Activated CD4-positive, alpha-beta T cell treated with anti-CD3 and anti-CD28 coated beads, Interleukin-2, amount 50 U/mL, for 24 hours (primary cell): ENCODE data around the gene TRNP1.

Experiments used
- DNase-seq, 2 donors: peaks; one replicate each; pipeline ENCODE4 v3.0.0-alpha.2; 2020; ENCODE audit warnings: low read depth in 1 of 2, low spot score in 1 of 2

Gene TRNP1

DNA sequence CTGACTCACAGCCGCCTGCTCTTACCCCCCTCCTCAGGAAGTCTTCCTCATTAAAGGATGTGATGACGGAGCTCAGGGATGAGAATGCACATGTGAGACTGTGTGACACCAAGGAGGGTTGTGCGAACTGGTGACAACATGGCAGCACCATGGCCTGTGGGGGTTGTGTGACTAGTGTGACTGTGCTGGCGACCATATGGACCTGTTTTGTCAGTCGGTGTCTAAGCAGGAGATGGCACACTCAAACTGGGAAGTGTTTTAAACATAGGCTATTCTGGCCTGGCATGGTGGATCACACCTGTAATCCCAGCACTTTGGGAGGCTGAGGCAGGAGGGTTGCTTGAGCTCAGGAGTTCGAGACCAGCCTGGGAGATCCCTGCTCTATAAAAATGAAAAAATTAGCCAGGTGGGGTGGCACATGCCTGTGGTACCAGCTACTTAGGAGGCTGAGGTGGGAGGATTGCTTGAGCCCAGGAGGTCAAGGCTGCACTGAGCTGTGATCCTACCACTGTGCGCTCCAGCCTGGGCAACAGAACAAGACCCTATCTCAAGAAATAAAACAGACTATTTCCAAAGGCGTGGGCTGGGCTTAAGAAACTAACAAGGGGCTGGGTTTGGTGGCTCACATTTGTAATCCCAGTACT, 7.4 kb downstream of the TRNP1 start:
- no peak for DNase-seq

DNA sequence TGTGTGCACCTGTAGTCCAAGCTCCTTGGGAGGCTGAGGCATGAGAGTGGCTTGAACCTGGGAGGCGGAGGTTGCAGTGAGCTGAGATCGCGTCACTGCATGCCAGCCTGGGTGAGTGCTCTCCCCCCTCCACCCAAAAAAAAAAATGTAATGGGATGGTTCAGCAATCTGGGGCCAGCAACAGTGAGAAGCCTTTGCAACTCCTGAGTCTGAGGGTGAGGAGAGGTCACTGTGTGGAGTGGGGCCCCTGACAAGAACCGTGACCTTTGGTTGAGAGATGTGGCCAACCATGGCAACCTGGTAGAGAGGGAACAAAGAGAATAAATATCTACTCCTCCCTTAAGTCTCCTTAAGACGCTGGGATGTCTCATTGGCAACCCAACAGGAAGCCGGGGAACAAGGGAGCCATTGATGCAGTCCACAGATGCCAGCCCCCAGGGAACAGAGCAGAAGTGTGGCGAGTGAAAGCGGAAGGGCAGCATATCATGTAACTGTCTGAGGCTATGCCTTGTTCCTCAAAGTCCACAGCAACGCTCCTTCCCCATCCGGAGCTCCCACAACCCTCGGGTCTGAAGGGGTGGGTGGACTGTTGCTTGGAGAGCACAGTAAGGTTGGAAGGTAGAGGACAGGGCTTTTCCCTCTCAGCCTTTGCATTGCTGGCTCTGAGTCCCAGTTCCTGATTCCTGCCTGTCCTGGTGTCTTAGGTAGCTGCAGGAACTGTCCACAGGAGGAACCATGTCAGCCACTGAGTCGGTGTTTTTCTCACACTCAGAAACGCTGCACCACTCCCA, 8.3 kb downstream of the TRNP1 start:
- DNase-seq = no peak

DNA sequence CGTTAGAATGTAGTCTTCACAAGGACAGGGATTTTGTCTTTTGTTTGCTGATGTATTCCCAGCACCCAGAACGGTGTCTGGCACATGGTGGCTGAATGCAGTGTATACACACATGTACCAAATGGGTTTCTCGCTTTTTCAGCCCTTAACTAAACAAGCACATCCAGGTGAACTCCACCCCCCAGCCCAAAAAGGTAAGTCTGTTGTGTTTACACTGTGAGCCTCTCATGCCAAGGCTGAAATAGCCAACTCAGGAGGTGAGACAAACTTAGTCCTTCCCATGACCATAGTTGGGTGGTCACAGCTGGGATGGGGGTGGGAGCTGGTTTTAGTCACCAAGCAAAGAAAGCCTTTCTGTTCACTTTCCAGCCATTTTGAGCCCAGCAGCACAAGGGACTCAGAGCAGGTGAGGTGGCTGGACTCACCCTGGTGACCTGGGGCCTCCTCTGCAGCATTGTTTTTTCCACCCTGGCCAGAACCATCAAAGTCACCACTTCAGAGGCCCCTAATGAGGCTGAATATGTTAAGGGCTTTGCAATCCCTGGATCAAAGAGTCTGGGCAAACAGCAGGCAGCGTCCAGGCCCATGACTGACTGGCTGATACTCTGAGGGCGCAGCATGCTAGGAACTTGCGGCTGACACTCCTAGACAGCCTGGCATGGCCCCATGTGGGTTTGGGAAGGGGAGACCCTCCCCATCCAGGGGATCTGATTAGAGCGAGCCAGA, 10.4 kb downstream of the TRNP1 start:
- no peak for DNase-seq

DNA sequence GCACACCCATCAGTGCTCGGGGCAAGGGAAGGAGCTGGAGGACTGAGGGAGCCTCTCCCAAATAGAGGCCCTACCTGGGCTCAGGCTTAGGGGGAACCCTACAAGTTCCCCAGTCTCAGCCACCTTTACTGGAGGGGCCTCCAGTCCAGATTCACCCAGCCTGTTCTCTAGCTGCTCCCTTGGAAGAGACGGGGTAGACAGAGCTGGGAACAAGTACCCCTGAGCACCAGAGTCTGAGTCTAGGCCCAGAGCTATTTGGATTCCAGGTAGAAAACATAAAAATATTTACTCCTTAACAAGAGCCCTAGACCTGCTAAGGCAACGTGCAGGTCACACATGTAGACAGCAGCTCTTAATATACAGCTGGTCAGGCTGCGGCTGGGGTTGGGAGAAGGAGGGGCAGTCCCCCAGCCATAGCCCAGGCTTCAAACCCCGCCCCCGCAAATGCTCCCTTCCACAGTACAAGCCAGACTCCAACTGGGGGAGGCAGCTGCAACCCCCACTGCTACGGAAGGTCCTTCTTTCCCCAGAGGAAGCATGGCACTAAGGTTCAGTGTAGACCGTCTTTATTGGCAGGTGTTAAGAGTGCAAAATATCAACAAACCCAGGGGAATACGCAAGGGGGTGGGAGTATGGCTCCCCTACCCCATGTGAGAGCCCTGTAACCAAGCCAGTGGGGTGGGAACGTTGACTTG, 11.1 kb downstream of the TRNP1 start:
- no peak for DNase-seq

DNA sequence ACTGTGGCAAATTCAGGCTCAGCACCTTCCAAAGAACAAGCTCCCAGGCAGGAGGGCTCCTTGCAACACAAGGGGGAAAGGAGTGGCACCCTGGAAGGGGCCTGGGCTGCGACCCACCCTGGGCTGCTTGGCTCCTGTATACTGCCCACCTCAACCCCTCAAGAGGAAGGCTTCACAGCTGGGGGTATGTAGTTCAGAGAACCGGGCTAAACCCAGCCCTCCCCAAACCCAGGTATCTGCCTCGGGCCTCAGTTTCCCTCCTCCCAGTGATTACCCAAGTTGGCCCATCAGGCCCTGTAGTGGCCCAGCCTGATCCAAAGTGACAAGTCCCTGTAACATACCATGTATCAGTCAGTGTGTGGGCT, 11.7 kb downstream of the TRNP1 start:
- no peak for DNase-seq

DNA sequence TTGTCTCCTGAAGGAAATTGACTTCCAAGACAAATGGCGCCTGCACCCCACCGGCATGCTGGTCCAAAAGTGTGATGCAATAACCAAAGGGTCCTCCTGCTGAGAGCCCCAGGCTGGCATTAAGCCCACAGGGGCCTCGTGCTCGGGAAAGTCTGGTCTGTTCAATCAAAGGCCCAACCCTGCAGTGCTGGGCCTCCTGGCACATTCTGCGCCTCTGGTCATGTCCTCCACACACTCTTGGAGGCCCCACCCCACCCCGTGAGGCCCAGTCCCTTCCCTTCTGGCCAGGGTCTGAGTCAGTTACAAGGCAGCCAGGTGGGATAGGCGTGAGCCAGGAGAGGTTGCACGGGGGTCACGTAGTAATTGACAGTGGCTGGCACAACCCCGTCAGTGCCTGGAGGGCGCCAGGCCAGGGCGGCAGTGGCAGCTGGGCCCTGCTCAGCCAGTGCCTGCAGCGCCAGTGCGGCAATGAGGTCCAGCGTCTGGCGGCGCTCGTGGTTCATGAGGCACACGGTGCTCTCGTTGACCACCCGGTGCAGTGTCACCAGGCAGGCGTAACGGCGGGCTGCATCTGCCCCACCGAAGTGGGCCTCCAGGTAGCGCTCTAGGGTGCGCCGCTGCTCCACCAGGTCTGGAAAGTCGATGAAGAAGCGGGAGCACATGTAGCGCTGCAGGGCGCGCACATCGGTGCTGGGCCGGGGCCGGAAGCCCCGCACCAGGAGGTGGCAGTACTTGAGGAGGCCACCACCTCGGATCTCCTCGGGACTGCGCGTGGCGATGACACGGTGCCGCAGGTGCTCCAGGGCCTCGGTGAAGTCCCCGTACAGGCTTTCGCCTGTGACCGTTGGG, 12.4 kb downstream of the TRNP1 start:
- no peak for DNase-seq

DNA sequence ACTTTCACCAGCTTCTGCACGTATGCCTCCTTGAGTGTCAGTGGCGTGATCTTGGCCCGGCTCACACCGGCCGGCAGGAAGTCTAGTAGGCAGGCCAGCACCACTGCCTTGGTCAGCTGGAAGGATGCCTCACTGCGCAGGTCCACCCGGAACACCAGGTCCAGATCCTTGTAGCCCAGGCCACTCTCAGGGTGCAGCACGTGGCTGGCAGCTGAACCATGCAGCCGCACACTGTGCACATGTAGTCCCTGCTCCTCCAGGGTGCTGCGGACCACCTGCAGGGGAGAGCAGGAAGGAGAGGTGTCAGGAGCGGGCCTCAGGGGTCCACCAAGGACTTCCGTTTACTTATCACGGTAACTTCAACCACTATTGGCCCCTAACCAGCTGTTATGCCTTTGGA, 13.2 kb downstream of the TRNP1 start:
- no peak for DNase-seq

DNA sequence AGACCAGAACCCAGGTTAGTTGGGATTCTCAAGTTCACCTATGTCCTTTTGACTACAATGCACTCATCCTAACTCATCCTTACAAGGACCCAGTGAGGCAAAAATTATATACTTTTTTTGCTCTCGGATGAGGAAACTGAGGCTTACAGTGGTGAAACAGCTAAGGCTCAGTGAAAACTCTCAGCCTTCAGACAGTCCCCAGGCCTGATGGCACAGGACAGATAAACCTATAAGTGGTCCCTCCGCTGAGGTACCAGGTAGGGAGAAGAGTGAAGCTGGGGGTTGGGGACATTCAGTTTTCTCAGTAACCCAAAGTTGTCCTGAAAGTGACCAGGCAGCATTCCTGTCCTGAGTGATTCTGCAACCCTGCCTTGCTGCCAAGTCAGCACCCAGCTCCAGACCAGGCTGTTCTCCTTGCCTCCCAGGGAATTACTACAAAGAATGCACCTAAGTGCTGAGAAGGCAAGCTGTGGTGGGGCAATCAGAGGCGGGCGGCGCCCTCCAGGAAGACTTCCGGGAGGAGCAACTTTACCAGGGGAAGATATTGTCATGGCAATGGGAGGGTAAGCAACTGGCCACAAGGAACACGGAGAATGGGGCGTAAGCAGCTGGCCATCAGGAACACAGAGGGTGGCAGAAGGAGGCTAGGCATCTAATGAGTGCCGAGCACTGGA, 14.6 kb downstream of the TRNP1 start:
- no peak for DNase-seq

DNA sequence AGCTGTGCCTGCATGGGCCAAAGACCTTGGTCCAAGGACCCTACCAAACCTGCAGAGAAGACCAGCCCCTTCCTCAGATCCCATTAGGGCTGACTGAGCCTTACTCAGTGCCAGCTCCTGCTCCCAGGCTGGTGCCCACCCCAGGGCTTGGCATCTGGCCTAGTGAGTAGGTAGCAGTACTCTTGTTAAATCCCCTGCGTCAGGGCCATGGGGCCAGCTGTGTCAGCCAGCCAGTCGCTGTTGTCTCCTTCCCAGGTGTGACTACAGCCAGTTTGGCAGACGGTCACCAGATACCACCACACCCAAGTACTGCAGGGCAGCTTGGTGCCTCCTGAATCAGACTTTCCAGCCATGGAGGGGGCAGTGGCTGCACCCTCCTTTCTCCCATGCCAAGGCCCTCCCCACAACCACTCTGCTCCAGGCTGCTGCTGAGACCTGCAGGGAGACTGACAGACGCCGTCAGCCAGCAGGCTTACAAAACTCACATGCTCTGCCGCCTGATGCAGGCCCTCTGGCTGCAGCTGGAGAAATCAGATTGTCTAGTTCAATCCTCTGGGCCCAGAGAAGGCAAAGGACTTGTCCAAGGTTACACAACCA, 16.2 kb downstream of the TRNP1 start:
- no peak for DNase-seq

DNA sequence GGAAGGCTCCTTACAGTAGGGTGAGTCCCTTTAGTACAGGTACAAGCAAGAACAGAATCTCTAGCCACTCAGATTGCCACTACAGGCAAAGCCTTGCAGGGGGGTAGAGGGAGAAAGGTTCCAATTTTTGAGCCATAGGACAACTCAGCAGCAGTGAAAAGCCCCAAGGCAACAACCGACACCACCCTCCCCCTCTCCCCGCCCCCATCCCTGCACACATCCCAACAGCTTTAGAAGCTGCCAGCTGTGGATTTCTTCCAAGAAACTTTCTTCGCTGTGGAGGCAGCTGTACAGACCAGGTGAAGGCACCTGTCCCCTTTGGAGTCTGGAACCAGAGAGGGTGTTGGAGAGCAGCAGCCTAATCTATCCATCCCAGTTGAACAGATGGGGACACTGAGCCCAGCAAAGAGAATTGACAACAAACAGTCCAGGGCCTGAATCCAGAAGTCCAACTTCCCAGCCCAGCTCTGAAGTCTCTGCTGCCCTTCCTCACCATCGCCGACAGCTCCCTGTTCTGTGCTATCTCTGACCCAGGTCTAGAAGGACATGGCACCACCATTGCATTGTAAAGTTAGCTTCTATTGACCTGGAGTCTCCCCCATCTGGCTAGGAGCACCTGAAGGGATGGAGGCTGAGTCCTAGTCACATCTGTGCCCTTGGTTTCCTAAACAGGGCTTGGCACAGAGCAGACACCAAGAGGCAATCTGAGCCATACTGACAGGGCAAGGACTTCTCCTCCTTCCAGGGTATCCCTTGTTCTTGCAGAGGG, 16.9 kb downstream of the TRNP1 start:
- DNase-seq = no peak

DNA sequence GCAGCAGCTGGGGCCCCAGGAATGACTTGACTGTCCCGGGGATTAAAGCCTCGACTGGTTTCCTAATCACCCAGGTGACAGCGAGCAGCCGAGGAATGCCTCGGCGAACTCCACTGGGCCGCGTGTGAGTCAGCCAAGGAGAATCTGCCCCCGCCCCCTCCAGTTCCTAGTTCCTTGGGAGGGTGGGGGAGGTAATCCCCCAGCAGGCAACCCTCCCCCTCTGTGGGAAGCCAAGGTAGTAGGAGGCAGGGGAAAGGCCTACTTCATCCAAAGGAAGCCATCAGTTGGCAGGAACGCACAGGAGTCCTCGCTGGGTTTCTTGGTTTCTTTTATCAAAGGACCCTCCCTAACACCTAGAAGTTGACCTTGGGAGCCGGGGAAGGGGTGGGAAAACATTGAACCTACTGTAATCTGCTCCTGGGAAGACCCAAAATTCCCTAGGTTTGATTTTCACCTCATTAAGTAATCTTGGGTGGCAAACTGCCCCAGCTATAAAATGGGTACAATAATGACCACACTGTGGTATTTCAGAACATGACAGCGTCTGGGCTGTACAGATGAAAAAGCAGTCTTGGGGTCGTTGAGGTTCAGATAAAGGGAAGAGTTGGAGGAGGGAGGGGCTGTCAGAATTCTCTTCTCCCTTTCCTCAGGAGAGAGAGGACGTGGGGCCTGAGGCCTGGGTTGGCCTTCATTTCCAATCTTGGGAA, 17.7 kb downstream of the TRNP1 start:
- DNase-seq = no peak

DNA sequence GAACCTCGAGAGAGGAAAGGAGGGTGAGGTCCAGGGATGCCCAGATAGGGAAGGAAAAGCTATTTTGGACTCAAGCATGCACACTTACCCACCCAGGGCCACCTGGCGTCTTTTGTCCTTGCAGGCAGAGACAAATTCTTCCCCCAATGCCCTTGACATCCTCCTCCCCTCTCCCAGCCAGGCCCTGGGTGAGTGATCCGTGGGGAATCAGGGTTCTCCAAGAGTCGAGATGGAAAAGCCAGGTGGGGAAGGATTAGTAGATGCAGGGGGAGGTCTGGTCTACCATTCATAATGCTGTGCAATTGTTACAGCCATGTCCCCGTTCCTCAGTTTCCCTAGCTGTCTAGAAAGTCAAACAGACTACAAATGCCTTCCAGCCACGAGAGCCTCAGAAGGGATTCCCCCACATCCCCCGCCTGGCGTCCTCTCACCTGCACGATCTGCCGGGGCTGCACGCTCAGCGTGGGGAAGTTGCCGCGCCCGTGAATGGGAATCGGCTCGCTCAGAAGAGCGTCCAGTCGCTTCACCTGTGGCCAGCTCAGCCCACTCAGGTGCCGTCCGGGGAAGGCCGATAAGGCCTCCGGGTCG, 18.6 kb downstream of the TRNP1 start:
- DNase-seq = no peak

DNA sequence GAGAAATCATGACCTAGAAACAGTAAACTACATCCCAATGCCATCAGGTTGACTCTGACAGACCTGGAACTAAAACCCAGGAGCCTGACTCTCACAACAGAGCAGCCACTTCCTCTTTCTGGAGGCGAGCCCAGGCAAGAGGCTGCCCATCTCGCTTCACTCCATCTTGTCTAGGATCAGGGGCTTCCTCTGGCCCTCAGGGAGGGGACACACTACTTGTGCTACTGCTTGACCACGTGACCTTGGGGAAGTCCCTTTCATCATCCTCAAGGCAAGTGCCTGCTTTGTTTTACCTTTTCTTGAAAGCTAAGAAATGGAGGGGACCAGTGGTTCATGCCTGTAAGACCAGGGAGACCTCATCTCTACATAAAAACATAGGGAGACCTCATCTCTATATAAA, 21.8 kb downstream of the TRNP1 start:
- DNase-seq = no peak

DNA sequence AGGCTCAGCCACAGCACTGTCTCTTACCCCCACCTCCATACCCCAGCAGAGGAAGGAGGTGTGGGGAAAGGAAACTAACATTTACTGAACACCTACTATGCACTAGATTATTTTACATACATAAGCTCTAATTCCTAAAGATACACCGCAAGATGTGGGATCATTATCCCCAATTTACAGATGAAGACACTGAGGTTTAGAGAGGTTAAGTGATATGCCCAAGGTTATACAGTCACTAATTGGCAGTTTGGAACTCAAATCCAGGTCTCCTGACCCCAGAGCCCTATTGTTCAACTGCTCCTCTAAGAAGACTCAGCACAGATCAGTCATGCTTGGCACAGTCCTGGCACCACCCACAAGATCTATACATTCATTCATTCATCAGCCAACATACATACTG, 22.9 kb downstream of the TRNP1 start:
- DNase-seq = no peak

DNA sequence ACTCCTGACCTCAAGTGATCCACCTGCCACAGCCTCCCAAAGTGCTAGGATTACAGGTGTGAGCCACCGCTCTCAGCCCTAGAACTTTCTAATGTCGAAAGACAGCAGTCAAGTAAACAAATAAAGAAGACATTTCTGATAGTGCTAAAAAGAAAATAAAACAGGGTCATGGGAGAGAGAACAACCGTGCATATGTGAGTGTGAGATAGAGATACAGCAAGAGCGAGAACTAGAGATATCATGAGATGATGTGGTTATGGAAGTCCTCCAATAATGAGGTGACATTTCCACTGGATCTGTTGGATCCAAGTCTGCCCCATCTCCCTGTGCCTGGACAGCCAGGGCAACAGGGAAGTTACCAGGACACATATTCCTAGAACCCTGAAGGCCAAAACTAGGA, 23.7 kb downstream of the TRNP1 start:
- no peak for DNase-seq

DNA sequence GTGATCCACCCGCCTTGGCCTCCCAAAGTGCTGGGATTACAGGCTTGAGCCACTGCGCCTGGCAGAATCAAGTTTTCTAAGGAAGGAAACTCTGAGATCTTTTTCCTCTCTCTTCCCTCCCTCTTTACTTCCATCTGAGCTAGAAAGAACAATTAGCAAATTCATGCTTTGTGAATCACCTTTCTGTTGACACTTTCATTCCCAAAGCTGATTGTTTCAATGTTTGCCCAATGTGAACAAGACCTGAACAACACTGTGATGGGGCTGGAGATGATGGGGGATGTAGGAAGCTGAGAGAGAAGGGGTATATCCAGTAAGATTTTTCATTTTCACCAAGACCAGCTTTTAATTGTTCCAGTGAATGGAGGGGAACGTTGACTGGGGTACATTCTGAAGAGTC, 24.8 kb downstream of the TRNP1 start:
- DNase-seq = no peak

DNA sequence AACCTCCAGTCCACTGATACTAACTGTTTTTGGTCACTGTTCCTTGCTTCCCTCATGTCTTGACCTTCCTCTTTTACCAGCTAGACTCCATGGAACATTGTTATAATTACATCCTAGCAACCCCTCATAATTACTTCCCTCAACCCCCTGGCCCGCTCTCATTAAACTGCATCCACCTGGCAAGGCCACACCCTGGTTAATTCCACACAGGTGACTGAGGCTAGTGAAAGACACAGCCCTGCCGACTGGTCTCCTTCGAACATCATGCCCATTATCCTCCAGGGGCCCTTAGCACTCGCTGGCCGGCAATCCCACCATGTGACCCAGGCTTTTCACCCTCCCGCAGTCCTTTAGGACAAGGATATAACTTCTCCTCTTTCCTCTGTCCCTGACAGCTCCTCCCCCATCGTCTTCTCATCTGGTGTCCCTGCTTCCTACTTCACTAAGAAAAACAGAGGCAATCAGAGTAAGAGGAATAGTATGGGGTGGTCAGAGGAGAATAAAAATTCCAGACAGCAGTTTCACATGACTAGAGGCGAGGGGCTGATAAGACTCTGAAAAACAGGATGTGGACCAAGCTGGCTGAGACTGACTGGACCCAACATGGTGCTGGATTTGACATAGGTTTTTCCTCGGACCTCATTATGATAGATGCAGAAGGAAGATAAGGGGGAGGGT, 28.0 kb downstream of the TRNP1 start:
- no peak for DNase-seq

DNA sequence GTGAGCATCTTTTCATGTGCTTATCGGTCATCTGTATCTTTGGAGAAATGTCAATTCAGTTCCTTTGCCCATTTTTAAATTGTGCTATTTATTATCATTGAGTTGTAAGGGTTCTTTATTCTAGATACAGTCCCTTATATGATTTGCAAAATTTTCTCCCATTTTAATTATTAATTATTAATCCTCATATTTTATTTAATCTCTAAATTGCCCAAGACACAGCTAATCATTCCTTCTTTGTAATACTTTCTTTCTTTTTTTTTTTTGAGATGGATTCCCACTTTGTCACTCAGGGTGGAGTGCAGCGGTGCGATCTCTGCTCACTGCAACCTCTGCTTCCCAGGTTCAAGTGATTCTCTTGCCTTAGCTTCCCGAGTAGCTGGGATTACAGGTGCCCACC, 32.2 kb downstream of the TRNP1 start:
- DNase-seq = no peak
